ENCODE measurements around the gene KLHL11. TPM values are rescaled to one million over a fixed set of nuclear protein-coding genes. Genes with fewer than 3 reads are reported as not detected.

Gene KLHL11
- total RNA-seq, 1 experiment from 2014 or later, result 16.8 TPM

DNA sequence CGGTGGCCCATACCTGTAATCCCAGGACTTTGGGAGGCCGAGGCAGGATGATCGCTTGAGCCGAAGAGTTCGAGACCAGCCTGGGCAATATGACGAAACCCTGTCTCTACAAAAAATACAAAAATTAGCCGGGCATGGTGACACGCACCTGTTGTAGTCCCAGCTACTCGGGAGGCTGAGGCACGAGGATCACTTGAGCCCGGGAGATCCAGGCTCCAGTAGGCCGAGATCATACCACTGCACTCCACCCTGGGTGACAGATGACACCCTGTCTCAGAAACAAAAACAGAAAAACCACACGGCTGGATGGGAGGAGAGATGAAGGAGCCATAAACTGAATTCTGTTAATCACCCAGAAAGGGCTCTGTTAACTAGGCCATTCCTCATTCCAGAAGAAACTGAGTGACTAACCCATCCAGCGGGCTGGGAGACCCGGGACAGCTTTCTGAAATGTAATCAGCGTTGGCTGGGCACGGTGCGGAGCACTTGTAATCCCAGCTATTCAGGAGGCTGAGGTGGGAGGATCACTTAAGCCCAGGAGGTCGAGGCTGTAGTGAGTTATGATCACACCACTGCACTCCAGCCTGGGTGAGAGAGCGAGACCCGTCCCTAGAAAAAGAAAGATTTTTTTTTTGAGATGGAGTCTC lies 28.6 kb downstream of the KLHL11 start:
- peaks cover 10 to 12% of the 10 kb centered on the region in 2 experiments for H3K4me1 Mint-ChIP-seq
- no peak for DNase-seq
- H4K91ac ChIP-seq (ENCODE audit: insufficient read length, low read depth, low read length), result no peak overlapping the region
- H3K23ac ChIP-seq (ENCODE audit: insufficient read length, low read depth, low read length), result no peak overlapping the region
- no peak overlapping the region for H3K14ac ChIP-seq (ENCODE audit: insufficient read depth, low read length)
- peaks cover 2% of the 10 kb centered on the region for H4K20me1 ChIP-seq (ENCODE audit: control insufficient read depth, insufficient read depth, insufficient read length)
- no peak overlapping the region for H3K18ac ChIP-seq (ENCODE audit: insufficient read length, low read depth, low read length)
- no peaks in the 10 kb centered on the region for H3K79me2 ChIP-seq (ENCODE audit: insufficient read depth, low read length)
- no peak overlapping the region; a peak in 1 of 7 replicates for H3K27ac Mint-ChIP-seq
- H3K9me3 ChIP-seq (ENCODE audit: control insufficient read depth, low read depth, low read length), result no peaks in the 10 kb centered on the region
- H2BK15ac ChIP-seq (ENCODE audit: low read depth, low read length), result no peak overlapping the region
- no peaks in the 10 kb centered on the region for H3K9me3 Mint-ChIP-seq
- H2BK20ac ChIP-seq (ENCODE audit: low read depth, low read length, poor library complexity, severe bottlenecking), result no peak overlapping the region
- H3K79me1 ChIP-seq (ENCODE audit: insufficient read depth, low read depth, low read length, poor library complexity, severe bottlenecking), result no peaks in the 10 kb centered on the region
- peaks cover 5% of the 10 kb centered on the region for H3K23me2 ChIP-seq (ENCODE audit: insufficient read length, low read depth, low read length, poor library complexity, severe bottlenecking)
- no peak overlapping the region for H3K56ac ChIP-seq (ENCODE audit: insufficient read length, low read depth, low read length)
- no peaks in the 10 kb centered on the region for H3K4me1 ChIP-seq (ENCODE audit: insufficient read depth, low read length)
- H2AFZ ChIP-seq (ENCODE audit: low read length), result no peak overlapping the region
- H4K5ac ChIP-seq (ENCODE audit: insufficient read length, low read depth, low read length), result no peak overlapping the region
- no peak overlapping the region for H3K4ac ChIP-seq (ENCODE audit: low read depth, low read length)
- no CpG with 5 or more reads among the region's 21 CpGs for WGBS (ENCODE audit: extremely low coverage, insufficient read length, low lambda C conversion rate)
- H3K9ac ChIP-seq (ENCODE audit: extremely low read depth, insufficient read length, low read length), result no peak overlapping the region
- peak overlapping the region; percentile 83 to 88 for H3K4me3 Mint-ChIP-seq
- no peak for TF ChIP-seq CTCF (conservative IDR thresholded peaks at IDR 0.05)
- no peak overlapping the region for H3K27ac ChIP-seq (ENCODE audit: insufficient read length, low read depth, low read length)
- no peak overlapping the region for H2BK12ac ChIP-seq (ENCODE audit: insufficient read length, low read depth, low read length)
- peaks cover 16% of the 10 kb centered on the region for H3K27me3 Mint-ChIP-seq (ENCODE audit: low read depth)
- H3K27me3 ChIP-seq (ENCODE audit: insufficient read depth, low read length), result no peaks in the 10 kb centered on the region
- no peak overlapping the region for H2AK5ac ChIP-seq (ENCODE audit: insufficient read length, low read length)
- peak overlapping the region; percentile 65 for H3K4me2 ChIP-seq (ENCODE audit: insufficient read depth, insufficient read length, low read length)
- H3K36me3 Mint-ChIP-seq (ENCODE audit: insufficient read depth in 1 of 3, low read depth in 3 of 3), result peaks cover 8 to 22% (median 18%) of the 10 kb centered on the region in 3 experiments; a peak in 6 of 7 replicates
- no peak overlapping the region for H4K8ac ChIP-seq (replicated peaks; ENCODE audit: insufficient read length, low read depth, low read length)
- no peak overlapping the region for H3T11ph ChIP-seq (ENCODE audit: low read length)
- no peak overlapping the region for H2BK120ac ChIP-seq (ENCODE audit: low read depth, low read length, poor library complexity, severe bottlenecking)
- no peak overlapping the region for H2BK5ac ChIP-seq (ENCODE audit: insufficient read length, low read length)
